ENCODE data around the gene COQ10A.
"Not testable (repeated sequence)": the region's sequence is repeated elsewhere in the genome, so short reads cannot be mapped to it uniquely, and the experiment has no call there.

Gene COQ10A

GRCh38 chr12:56242986-56243385 lies 23.8 kb upstream of the COQ10A start:
- DNase-seq (ENCODE audit: low read depth in 3 of 3, low spot score in 1 of 3) = no peak

GRCh38 chr12:56243731-56244181 lies 23.0 kb upstream of the COQ10A start:
- no peak for DNase-seq (ENCODE audit: low read depth in 3 of 3, low spot score in 1 of 3)

- DNase-seq (ENCODE audit: low read depth in 3 of 3, low spot score in 1 of 3) = no peak
Observed at GRCh38 chr12:56244494-56244893, 22.2 kb upstream of the COQ10A start.

GRCh38 chr12:56247923-56248322 lies 18.8 kb upstream of the COQ10A start:
- no peak for DNase-seq (ENCODE audit: low read depth in 3 of 3, low spot score in 1 of 3)

GRCh38 chr12:56248711-56249110 lies 18.0 kb upstream of the COQ10A start:
- no peak for DNase-seq (ENCODE audit: low read depth in 3 of 3, low spot score in 1 of 3)

GRCh38 chr12:56252649-56253048 lies 14.1 kb upstream of the COQ10A start:
- no peak for DNase-seq (ENCODE audit: low read depth in 3 of 3, low spot score in 1 of 3)

- DNase-seq (ENCODE audit: low read depth in 3 of 3, low spot score in 1 of 3) = no peak
Observed at GRCh38 chr12:56253091-56253490, 13.7 kb upstream of the COQ10A start.

GRCh38 chr12:56255671-56256070 lies 11.1 kb upstream of the COQ10A start:
- no peak for DNase-seq (ENCODE audit: low read depth in 3 of 3, low spot score in 1 of 3)

GRCh38 chr12:56256326-56256960 lies 10.3 kb upstream of the COQ10A start:
- DNase-seq (ENCODE audit: low read depth in 3 of 3, low spot score in 1 of 3) = no peak

- no peak for DNase-seq (ENCODE audit: low read depth in 3 of 3, low spot score in 1 of 3)
Observed at GRCh38 chr12:56257071-56257470, 9.7 kb upstream of the COQ10A start.

GRCh38 chr12:56257491-56258067 lies 9.2 kb upstream of the COQ10A start:
- DNase-seq (ENCODE audit: low read depth in 3 of 3, low spot score in 1 of 3) = no peak

GRCh38 chr12:56258068-56258819 lies 8.5 kb upstream of the COQ10A start, which contains the start of gene ANKRD52:
TSS of gene ANKRD52 (minus strand) at chr12:56258384. CDS start at chr12:56258269, 115 bp downstream.
- DNase-seq (ENCODE audit: low read depth in 3 of 3, low spot score in 1 of 3) = peak; percentile 34 to 74 (median 55)

- no peak for DNase-seq (ENCODE audit: low read depth in 3 of 3, low spot score in 1 of 3)
Observed at GRCh38 chr12:56258820-56259183, 7.9 kb upstream of the COQ10A start.

GRCh38 chr12:56260380-56260779 lies 6.4 kb upstream of the COQ10A start:
- no peak for DNase-seq (ENCODE audit: low read depth in 3 of 3, low spot score in 1 of 3)

GRCh38 chr12:56260921-56261320 lies 5.8 kb upstream of the COQ10A start:
- no peak for DNase-seq (ENCODE audit: low read depth in 3 of 3, low spot score in 1 of 3)

GRCh38 chr12:56261503-56262232 lies 5.1 kb upstream of the COQ10A start:
- no peak for DNase-seq (ENCODE audit: low read depth in 3 of 3, low spot score in 1 of 3)

GRCh38 chr12:56262955-56263354 lies 3.8 kb upstream of the COQ10A start:
- DNase-seq (ENCODE audit: low read depth in 3 of 3, low spot score in 1 of 3) = not testable (repeated sequence)

GRCh38 chr12:56266068-56266692 lies 562 bp upstream of the COQ10A start:
- not testable (repeated sequence) for DNase-seq (ENCODE audit: low read depth in 3 of 3, low spot score in 1 of 3)

- DNase-seq (ENCODE audit: low read depth in 3 of 3, low spot score in 1 of 3) = no peak
Observed at GRCh38 chr12:56267443-56268071, 815 bp downstream of the COQ10A start.

- DNase-seq (ENCODE audit: low read depth in 3 of 3, low spot score in 1 of 3) = no peak
Observed at GRCh38 chr12:56271031-56271430, 4.3 kb downstream of the COQ10A start.

GRCh38 chr12:56272468-56272867 lies 5.7 kb downstream of the COQ10A start:
- DNase-seq (ENCODE audit: low read depth in 3 of 3, low spot score in 1 of 3) = not testable (repeated sequence)
